Endodermal cell (in vitro differentiated cells): ENCODE measurements around the gene NTRK2. TPM values are rescaled to one million over a fixed set of nuclear protein-coding genes. Genes with fewer than 3 reads are reported as not detected.

Experiments
- DNase-seq: peaks from one replicate; pipeline ENCODE4 v3.0.0-alpha.2; 2017
- H3K27ac ChIP-seq: 2 replicates; pipeline ENCODE4 v1.5.1; 2013; ENCODE audit warnings: mild to moderate bottlenecking, low read depth, low read length, moderate library complexity
- H3K27me3 ChIP-seq: 2 replicates; pipeline ENCODE4 v1.6.1; 2013; ENCODE audit warnings: mild to moderate bottlenecking, low read length, moderate library complexity; ENCODE audit not compliant: insufficient read depth, control insufficient read depth, poor library complexity, severe bottlenecking
- H3K36me3 ChIP-seq: 2 replicates; pipeline ENCODE4 v1.7.0; 2013; ENCODE audit warnings: mild to moderate bottlenecking, low read length, moderate library complexity; ENCODE audit not compliant: control insufficient read depth, insufficient read depth
- H3K4me1 ChIP-seq: one replicate; pipeline ENCODE4 v1.7.0; 2013; ENCODE audit warnings: low read length; ENCODE audit not compliant: control insufficient read depth, insufficient read depth
- H3K4me3 ChIP-seq: 2 replicates; pipeline ENCODE4 v1.5.1; 2013; ENCODE audit warnings: mild to moderate bottlenecking, low read length, moderate library complexity
- H3K9ac ChIP-seq: 2 replicates; pipeline ENCODE4 v1.6.1; 2013; ENCODE audit warnings: mild to moderate bottlenecking, low read length, moderate library complexity; ENCODE audit not compliant: poor library complexity, severe bottlenecking; ENCODE audit errors: extremely low read depth
- H3K9me3 ChIP-seq: 2 replicates; pipeline ENCODE4 v1.6.1; 2013; ENCODE audit warnings: mild to moderate bottlenecking, low read length, moderate library complexity; ENCODE audit not compliant: control insufficient read depth
- H3K27ac Mint-ChIP-seq: 2 replicates; pipeline ENCODE4 v1.8.0; 2020; ENCODE audit warnings: mixed read lengths
- H3K27me3 Mint-ChIP-seq: 2 replicates; pipeline ENCODE4 v1.8.0; 2021; ENCODE audit warnings: mild to moderate bottlenecking, mixed read lengths; ENCODE audit not compliant: insufficient read depth
- H3K36me3 Mint-ChIP-seq: 2 replicates; pipeline ENCODE4 v1.8.0; 2020; ENCODE audit warnings: low read depth, mixed read lengths
- H3K4me1 Mint-ChIP-seq: 2 replicates; pipeline ENCODE4 v1.8.0; 2020; ENCODE audit warnings: mixed read lengths
- H3K4me3 Mint-ChIP-seq: 2 replicates; pipeline ENCODE4 v1.8.0; 2020; ENCODE audit warnings: mild to moderate bottlenecking, moderate library complexity, mixed read lengths
- H3K9me3 Mint-ChIP-seq: 2 replicates; pipeline ENCODE4 v1.8.0; 2020; ENCODE audit warnings: mild to moderate bottlenecking, mixed read lengths
- CTCF ChIP-seq: fragments of 200-600 bp; sonication (generic); conservative IDR thresholded peaks from 2 replicates; pipeline ENCODE4 v1.5.0; 2021; ENCODE audit warnings: antibody characterized with exemption, mild to moderate bottlenecking
- WGBS, 2 experiments: methylation state at CpG; one replicate each; pipeline versions ENCODE4 v1.1.5 to v1.1.7; 2013; ENCODE audit warnings: missing lambda C conversion rate in 2 of 2, mixed read lengths in 1 of 2; ENCODE audit not compliant: insufficient coverage in 1 of 2, insufficient read length in 1 of 2; 5-methylcytosine and 5-hydroxymethylcytosine counted together
- total RNA-seq, 2 donors: library from RNA; stranded (reverse); fragmentation: NEBNext Ultra II Directional in 1 of 2; extraction: Animal tissue kit (Norgen Biotek cat#: 25700) in 1 of 2; gene quantifications; 2 replicates in 1 of 2; 3 replicates in 1 of 2; pipeline ENCODE4 v1.2.1, GENCODE V29; 2021

The NTRK2 gene
- total RNA-seq, 2 donors from 2014 or later = 0.09 to 0.18 TPM

GRCh38 chr9:84880835-84881234 is 211.3 kb downstream of the NTRK2 start:
- WGBS, 2 experiments = 93 to 100% methylated on average over 2 of the region's 2 CpGs

GRCh38 chr9:84886866-84887265 is 217.3 kb downstream of the NTRK2 start:
- no peak for TF ChIP-seq CTCF
- Mint-ChIP-seq H3K4me3 (no peak overlapping the region), H3K4me1 (no peaks in the 10 kb centered on the region), H3K36me3 (no peaks in the 10 kb centered on the region), H3K27me3 (no peaks in the 10 kb centered on the region), H3K27ac (no peak overlapping the region), H3K9me3 (no peaks in the 10 kb centered on the region)
- H3K4me3 ChIP-seq = no peak overlapping the region
- H3K9ac ChIP-seq = no peak overlapping the region
- WGBS, 2 experiments = 95 to 96% methylated on average over 5 to 8 of the region's 8 CpGs
- H3K4me1 ChIP-seq = no peaks in the 10 kb centered on the region
- no peak for DNase-seq
- no peaks in the 10 kb centered on the region for H3K9me3 ChIP-seq
- H3K27ac ChIP-seq = no peak overlapping the region
- no peaks in the 10 kb centered on the region for H3K27me3 ChIP-seq
- no peaks in the 10 kb centered on the region for H3K36me3 ChIP-seq

More at GRCh38 chr9:84880835-84881234, 211.3 kb downstream of the NTRK2 start:
- Mint-ChIP-seq H3K4me1 (no peaks in the 10 kb centered on the region), H3K4me3 (no peak overlapping the region), H3K27ac (no peak overlapping the region), H3K27me3 (no peaks in the 10 kb centered on the region), H3K9me3 (no peaks in the 10 kb centered on the region), H3K36me3 (no peaks in the 10 kb centered on the region)
- Histone ChIP-seq H3K9me3 (no peaks in the 10 kb centered on the region), H3K36me3 (no peaks in the 10 kb centered on the region), H3K4me1 (no peaks in the 10 kb centered on the region), H3K4me3 (no peak overlapping the region), H3K27me3 (no peaks in the 10 kb centered on the region), H3K27ac (no peak overlapping the region), H3K9ac (no peak overlapping the region)
- no peak for DNase-seq
- TF ChIP-seq CTCF = no peak

GRCh38 chr9:84891924-84892323 is 222.4 kb downstream of the NTRK2 start:
- TF ChIP-seq CTCF = no peak
- Histone ChIP-seq H3K36me3 (no peaks in the 10 kb centered on the region), H3K4me3 (no peak overlapping the region), H3K9me3 (no peaks in the 10 kb centered on the region), H3K27ac (no peak overlapping the region), H3K27me3 (no peaks in the 10 kb centered on the region), H3K9ac (no peak overlapping the region), H3K4me1 (peaks cover 3% of the 10 kb centered on the region)
- DNase-seq = no peak
- Mint-ChIP-seq H3K27ac (no peak overlapping the region), H3K36me3 (no peaks in the 10 kb centered on the region), H3K9me3 (no peaks in the 10 kb centered on the region), H3K4me3 (no peak overlapping the region), H3K4me1 (peaks cover 8% of the 10 kb centered on the region), H3K27me3 (no peaks in the 10 kb centered on the region)
- WGBS, 2 experiments = 95% methylated on average over 1 of the region's 1 CpG; no CpG with 5 or more reads in 1 of the 2 experiments
